ENCODE data around the gene RPL29. TPM values are rescaled to one million over a fixed set of nuclear protein-coding genes. Genes with fewer than 3 reads are reported as not detected.

The RPL29 gene
- total RNA-seq, 2 donors from 2014 or later = 657 to 687 TPM

GRCh38 chr3:51971350-51971749, 24.3 kb downstream of the RPL29 start:
- DNase-seq (ENCODE audit: low spot score) = no peak
- intact Hi-C loops (cut with DNase I) = no loop called here

GRCh38 chr3:51970606-51971300, 24.9 kb downstream of the RPL29 start:
- intact Hi-C loops (cut with DNase I) = no loop called here

GRCh38 chr3:51969841-51970240, 25.9 kb downstream of the RPL29 start:
- DNase-seq (ENCODE audit: low spot score) = no peak
- intact Hi-C loops (cut with DNase I) = no loop called here

More at GRCh38 chr3:51970606-51971300, 24.9 kb downstream of the RPL29 start:
- no peak for DNase-seq (ENCODE audit: low spot score)

GRCh38 chr3:51968883-51969678, 26.6 kb downstream of the RPL29 start:
- intact Hi-C loops (cut with DNase I) = no loop called here
- no peak for DNase-seq (ENCODE audit: low spot score)

- intact Hi-C loops (cut with DNase I) = no loop called here
- DNase-seq (ENCODE audit: low spot score) = no peak
These were observed 27.4 kb downstream of the RPL29 start for GRCh38 chr3:51968170-51968775.

GRCh38 chr3:51967384-51968169, 28.1 kb downstream of the RPL29 start, which contains the start of gene PCBP4:
PCBP4 (minus strand) TSS chr3:51967454; CDS start chr3:51961240, 6,214 bp downstream.
- intact Hi-C loops (cut with DNase I) = no loop called here
- peak; percentile 87 for DNase-seq (ENCODE audit: low spot score)

GRCh38 chr3:51966922-51967383, 28.7 kb downstream of the RPL29 start:
- intact Hi-C loops (cut with DNase I) = no loop called here

GRCh38 chr3:51966486-51966885, 29.2 kb downstream of the RPL29 start:
- intact Hi-C loops (cut with DNase I) = no loop called here
- DNase-seq (ENCODE audit: low spot score) = no peak

More at GRCh38 chr3:51966922-51967383, 28.7 kb downstream of the RPL29 start:
- DNase-seq (ENCODE audit: low spot score) = no peak

GRCh38 chr3:51966016-51966415, 29.7 kb downstream of the RPL29 start:
- intact Hi-C loops (cut with DNase I) = no loop called here
- no peak for DNase-seq (ENCODE audit: low spot score)

GRCh38 chr3:51964521-51964920, 31.2 kb downstream of the RPL29 start:
- intact Hi-C loops (cut with DNase I) = no loop called here
- DNase-seq (ENCODE audit: low spot score) = no peak

GRCh38 chr3:51963951-51964451, 31.7 kb downstream of the RPL29 start:
- DNase-seq (ENCODE audit: low spot score) = no peak
- intact Hi-C loops (cut with DNase I) = no loop called here

- intact Hi-C loops (cut with DNase I) = no loop called here
- DNase-seq (ENCODE audit: low spot score) = no peak
These were observed 32.7 kb downstream of the RPL29 start for GRCh38 chr3:51962854-51963530.

GRCh38 chr3:51961602-51962569, 33.8 kb downstream of the RPL29 start:
- no peak for DNase-seq (ENCODE audit: low spot score)
- intact Hi-C loops (cut with DNase I) = no loop called here

- intact Hi-C loops (cut with DNase I) = no loop called here
- DNase-seq (ENCODE audit: low spot score) = no peak
These were observed 34.7 kb downstream of the RPL29 start for GRCh38 chr3:51961011-51961410.

- no peak for DNase-seq (ENCODE audit: low spot score)
- intact Hi-C loops (cut with DNase I) = no loop called here
These were observed 35.3 kb downstream of the RPL29 start for GRCh38 chr3:51960386-51960785.

GRCh38 chr3:51959651-51960050, 36.0 kb downstream of the RPL29 start:
- DNase-seq (ENCODE audit: low spot score) = no peak
- intact Hi-C loops (cut with DNase I) = no loop called here

All from posterior vena cava (tissue), 2 donors.